H1 (cell line): ENCODE results near the gene CCR8. TPM values are rescaled to one million over a fixed set of nuclear protein-coding genes. Genes with fewer than 3 reads are reported as not detected.

Source experiments
- CTCF ChIA-PET: fragments of 300-600 bp; sonication (Branson Sonifier 250); formaldehyde crosslinking; loops from one replicate; lab custom pipeline; 2021; ENCODE audit not compliant: partially characterized antibody; lab: Charles Lee
- POLR2A ChIA-PET: fragments of 300-600 bp; sonication (Branson Sonifier 250); formaldehyde crosslinking; loops from one replicate; lab custom pipeline; 2021; ENCODE audit warnings: inconsistent platforms; ENCODE audit not compliant: partially characterized antibody; lab: Charles Lee
- DNase-seq, 2 experiments: peaks; one replicate each; pipeline versions ENCODE4 v3.0.0 to v3.0.0-alpha.2; 2010 to 2022; ENCODE audit warnings: low spot score in 2 of 2, low read depth in 1 of 2, mixed read lengths in 1 of 2
- FAIRE-seq: peaks from 2 replicates; lab custom pipeline; 2011; peaks lifted over from hg19 to GRCh38; lab: Jason Lieb, UNC
- H2AFZ ChIP-seq: 2 replicates; pipeline ENCODE4 v1.8.1; 2012; ENCODE audit warnings: low read length, inconsistent platforms
- H2AK5ac ChIP-seq: 2 replicates; pipeline ENCODE4 v1.6.1; 2013; ENCODE audit warnings: low read depth, low read length
- H2BK120ac ChIP-seq: replicated peaks from 2 replicates; pipeline ENCODE3; 2013; ENCODE audit warnings: low read depth, low read length, inconsistent platforms
- H2BK12ac ChIP-seq: 2 replicates; pipeline ENCODE4 v1.6.1; 2013; ENCODE audit warnings: low read depth, low read length
- H2BK15ac ChIP-seq: 2 replicates; pipeline ENCODE4 v1.6.1; 2013; ENCODE audit warnings: low read length
- H2BK20ac ChIP-seq: 2 replicates; pipeline ENCODE4 v1.6.1; 2013; ENCODE audit warnings: low read length
- H2BK5ac ChIP-seq: 2 replicates; pipeline ENCODE4 v1.6.1; 2013; ENCODE audit warnings: low read depth, low read length
- H3K14ac ChIP-seq: 2 replicates; pipeline ENCODE4 v1.6.1; 2013; ENCODE audit warnings: inconsistent platforms; ENCODE audit not compliant: insufficient read length
- H3K18ac ChIP-seq: 2 replicates; pipeline ENCODE4 v1.6.1; 2013; ENCODE audit warnings: low read length; ENCODE audit errors: extremely low read depth
- H3K23ac ChIP-seq: 2 replicates; pipeline ENCODE4 v1.6.1; 2013; ENCODE audit warnings: inconsistent platforms; ENCODE audit not compliant: insufficient read length
- H3K23me2 ChIP-seq: 2 replicates; pipeline ENCODE4 v1.6.1; 2013; ENCODE audit warnings: low read depth, low read length
- H3K27ac ChIP-seq: 2 replicates; pipeline ENCODE4 v1.6.1; 2011; ENCODE audit warnings: low read depth, low read length, inconsistent platforms
- H3K27me3 ChIP-seq, 4 experiments: replicated peaks in 1 of 4; 1 replicate in 1 of 4; 2 replicates in 3 of 4; pipeline versions ENCODE4 v1.6.1 to v1.8.1; 2011 to 2013; ENCODE audit warnings: low read length in 3 of 4, mild to moderate bottlenecking in 3 of 4, inconsistent platforms in 2 of 4, mixed read lengths in 2 of 4, moderate library complexity in 1 of 4; ENCODE audit not compliant: control insufficient read depth in 3 of 4, insufficient read depth in 3 of 4; ENCODE audit errors: extremely low read depth in 1 of 4
- H3K36me3 ChIP-seq, 4 experiments: 2 replicates each; pipeline versions ENCODE4 v1.6.1 to v1.8.1; 2011 to 2013; ENCODE audit warnings: mild to moderate bottlenecking in 4 of 4, low read length in 3 of 4, moderate library complexity in 2 of 4, control low read depth in 1 of 4, inconsistent platforms in 1 of 4; ENCODE audit not compliant: insufficient read depth in 4 of 4, control insufficient read depth in 2 of 4
- H3K4ac ChIP-seq: replicated peaks from 2 replicates; pipeline ENCODE3; 2013; ENCODE audit warnings: low read length, low read depth, mixed read lengths, inconsistent platforms; ENCODE audit not compliant: insufficient read length
- H3K4me1 ChIP-seq, 4 experiments: replicated peaks in 1 of 4; 1 replicate in 1 of 4; 2 replicates in 3 of 4; pipeline versions ENCODE4 v1.6.1 to v1.8.1; 2011 to 2013; ENCODE audit warnings: low read length in 3 of 4, inconsistent platforms in 2 of 4, mixed read lengths in 1 of 4; ENCODE audit not compliant: insufficient read depth in 4 of 4, control insufficient read depth in 3 of 4
- H3K4me2 ChIP-seq, 2 experiments: 2 replicates each; pipeline versions ENCODE4 v1.6.1 to v1.8.1; 2011 to 2013; ENCODE audit warnings: low read depth in 2 of 2, low read length in 2 of 2, control low read depth in 1 of 2, inconsistent platforms in 1 of 2, mild to moderate bottlenecking in 1 of 2; ENCODE audit not compliant: insufficient read depth in 1 of 2
- H3K4me3 ChIP-seq, 4 experiments: fragments of 200-600, 300-600 bp in 1 of 4; sonication (generic), shearing (Covaris generic), sonication (Bioruptor Twin) in 1 of 4; 2 replicates each; pipeline versions ENCODE4 v1.5.1 to v1.8.1; 2011 to 2016; ENCODE audit warnings: low read length in 4 of 4, low read depth in 3 of 4, control low read depth in 2 of 4, inconsistent platforms in 2 of 4, mild to moderate bottlenecking in 2 of 4, mixed read lengths in 1 of 4, moderate library complexity in 1 of 4; ENCODE audit not compliant: insufficient read depth in 2 of 4; ENCODE audit errors: extremely low read depth in 1 of 4
- H3K56ac ChIP-seq: replicated peaks from 2 replicates; pipeline ENCODE3; 2013; ENCODE audit warnings: low read depth, mild to moderate bottlenecking, mixed read lengths, low read length, inconsistent platforms; ENCODE audit not compliant: insufficient read length
- H3K79me1 ChIP-seq: 2 replicates; pipeline ENCODE4 v1.6.1; 2013; ENCODE audit warnings: low read depth, low read length, control low read depth
- H3K79me2 ChIP-seq, 2 experiments: 2 replicates each; pipeline versions ENCODE4 v1.6.1 to v1.8.1; 2012 to 2013; ENCODE audit warnings: low read length in 2 of 2, mild to moderate bottlenecking in 2 of 2, inconsistent platforms in 1 of 2; ENCODE audit not compliant: insufficient read depth in 2 of 2, control insufficient read depth in 1 of 2
- H3K9ac ChIP-seq, 4 experiments: replicated peaks in 1 of 4; 1 replicate in 1 of 4; 2 replicates in 3 of 4; pipeline versions ENCODE4 v1.6.1 to v1.8.1; 2011 to 2013; ENCODE audit warnings: low read depth in 3 of 4, low read length in 3 of 4, control low read depth in 2 of 4, mild to moderate bottlenecking in 2 of 4, moderate library complexity in 2 of 4, inconsistent platforms in 1 of 4; ENCODE audit errors: extremely low read depth in 1 of 4
- H3K9me3 ChIP-seq, 2 experiments: 2 replicates each; pipeline versions ENCODE4 v1.6.1 to v1.8.1; 2012 to 2013; ENCODE audit warnings: mild to moderate bottlenecking in 2 of 2, moderate library complexity in 2 of 2, control low read depth in 1 of 2, inconsistent platforms in 1 of 2, low read depth in 1 of 2, low read length in 1 of 2, mixed read lengths in 1 of 2; ENCODE audit not compliant: insufficient read depth in 2 of 2
- H4K20me1 ChIP-seq, 2 experiments: replicated peaks in 1 of 2; 2 replicates each; pipeline versions ENCODE3 to v1.8.1; 2011 to 2013; ENCODE audit warnings: inconsistent platforms in 2 of 2, low read length in 2 of 2, mild to moderate bottlenecking in 1 of 2; ENCODE audit not compliant: insufficient read depth in 2 of 2, control insufficient read depth in 1 of 2
- H4K5ac ChIP-seq: 2 replicates; pipeline ENCODE4 v1.6.1; 2013; ENCODE audit warnings: low read length, low read depth, mixed read lengths, inconsistent platforms; ENCODE audit not compliant: insufficient read length
- H4K8ac ChIP-seq: 2 replicates; pipeline ENCODE4 v1.8.0; 2013; ENCODE audit warnings: mild to moderate bottlenecking, moderate library complexity, low read length, inconsistent platforms; ENCODE audit not compliant: insufficient read depth; ENCODE audit errors: extremely low read depth
- H4K91ac ChIP-seq: replicated peaks from 2 replicates; pipeline ENCODE3; 2013; ENCODE audit warnings: low read length, mixed read lengths, inconsistent platforms; ENCODE audit not compliant: insufficient read length
- ASH2L ChIP-seq: fragments of 200-600, 300-600 bp; sonication (generic); IDR thresholded peaks from one replicate; pipeline ENCODE4 v1.7.1; 2017; ENCODE audit warnings: low read length
- ATF2 ChIP-seq: IDR thresholded peaks from 2 replicates; pipeline ENCODE4 v1.6.1; 2012; ENCODE audit warnings: low read length, inconsistent platforms
- CBX8 ChIP-seq: fragments of 300-800, 300-1000 bp; sonication (generic); IDR thresholded peaks from 2 replicates; pipeline ENCODE4 v1.7.1; 2016; ENCODE audit warnings: low read depth, low read length, borderline replicate concordance
- CHD1 ChIP-seq: IDR thresholded peaks from 2 replicates; pipeline ENCODE4 v1.6.1; 2012; ENCODE audit warnings: low read depth, low read length, improper control_type of control experiment
- CREB1 ChIP-seq: IDR thresholded peaks from 2 replicates; pipeline ENCODE4 v1.6.1; 2012; ENCODE audit warnings: inconsistent platforms
- MAX ChIP-seq: IDR thresholded peaks from 2 replicates; pipeline ENCODE4 v1.6.1; 2012; ENCODE audit warnings: inconsistent platforms
- SAP30 ChIP-seq: fragments of 300-600 bp; sonication (generic); IDR thresholded peaks from 2 replicates; pipeline ENCODE4 v1.7.1; 2012; ENCODE audit warnings: low read length, moderate library complexity, mild to moderate bottlenecking, inconsistent platforms; ENCODE audit not compliant: insufficient read depth, insufficient replicate concordance
- SIN3A ChIP-seq, 2 experiments: IDR thresholded peaks in 1 of 2; conservative IDR thresholded peaks in 1 of 2; 2 replicates each; pipeline ENCODE4 v1.6.1; 2011 to 2012; ENCODE audit warnings: low read length in 2 of 2, improper control_type of control experiment in 1 of 2, low read depth in 1 of 2, mild to moderate bottlenecking in 1 of 2
- SP2 ChIP-seq: IDR thresholded peaks from 2 replicates; pipeline ENCODE4 v1.6.1; 2012; ENCODE audit warnings: mild to moderate bottlenecking, low read length, inconsistent platforms
- SRF ChIP-seq: IDR thresholded peaks from 2 replicates; pipeline ENCODE4 v1.6.1; 2011; ENCODE audit warnings: mild to moderate bottlenecking, low read depth, low read length, moderate library complexity
- TEAD4 ChIP-seq: IDR thresholded peaks from 2 replicates; pipeline ENCODE4 v1.6.1; 2012; ENCODE audit warnings: low read depth, low read length, inconsistent platforms, mixed read lengths
- WGBS, 2 experiments: shearing (Covaris generic) in 1 of 2; methylation state at CpG; one replicate each; pipeline versions ENCODE4 v1.1.6 to v1.1.7; 2013 to 2015; ENCODE audit warnings: low lambda C conversion rate in 2 of 2, mixed read lengths in 2 of 2, inconsistent platforms in 1 of 2, low coverage in 1 of 2, missing lambda C conversion rate in 1 of 2; ENCODE audit not compliant: insufficient replicate concordance in 2 of 2, insufficient coverage in 1 of 2, insufficient read length in 1 of 2; ENCODE audit errors: extremely low coverage in 1 of 2, missing lambda C conversion rate in 1 of 2; 5-methylcytosine and 5-hydroxymethylcytosine counted together
- polyA plus RNA-seq, 7 experiments: library from polyadenylated mRNA; depleted of rRNA in 3 of 7; stranded (reverse) in 5 of 7; unstranded in 2 of 7; fragments of >200 nt in 5 of 7; fragments of 200-250 nt in 2 of 7; gene quantifications; 1 replicate in 5 of 7; 2 replicates in 1 of 7; 4 replicates in 1 of 7; pipeline versions ENCODE4 v1.2.1 to v1.2.3, GENCODE V29; 2011 to 2013; ENCODE audit warnings: missing spikeins in 2 of 7, mixed read lengths in 2 of 7
- total RNA-seq: library from RNA; stranded (reverse); fragmentation: NEBNext Ultra II Directional; extraction: Animal tissue kit (Norgen Biotek cat#: 25700); gene quantifications from 2 replicates; pipeline ENCODE4 v1.2.1, GENCODE V29; 2021

Gene CCR8
- total and polyA plus RNA-seq, 2 of the 8 experiments (the other 6 are each of a cell fraction or from before 2014, with no cell fraction given) = 0.35 TPM; not detected in 1

- Histone ChIP-seq H2BK12ac (no peak overlapping the region), H4K5ac (no peak overlapping the region), H3K56ac (no peak overlapping the region), H3K27ac (no peak overlapping the region), H4K91ac (peak overlapping the region; percentile 36), H3K18ac (no peak overlapping the region), H2AK5ac (no peak overlapping the region), H2BK15ac (no peak overlapping the region), H3K23ac (no peak overlapping the region), H3K27me3 (no peaks in the 10 kb centered on the region), H3K9ac (no peak overlapping the region), H3K9me3 (peaks cover 0 to 1% of the 10 kb centered on the region in 2 experiments; a peak in 1 of 4 replicates), H3K79me2 (no peaks in the 10 kb centered on the region), H3K4me2 (no peak overlapping the region), H2AFZ (no peak overlapping the region), H2BK120ac (no peak overlapping the region), H3K4me1 (peaks cover 0 to 5% (median 0%) of the 10 kb centered on the region in 4 experiments; a peak in 2 of 7 replicates), H4K20me1 (no peaks in the 10 kb centered on the region), H4K8ac (no peak overlapping the region), H2BK20ac (no peak overlapping the region), H3K79me1 (no peaks in the 10 kb centered on the region), H2BK5ac (no peak overlapping the region), H3K36me3 (no peaks in the 10 kb centered on the region), H3K14ac (no peak overlapping the region), H3K23me2 (no peaks in the 10 kb centered on the region), H3K4me3 (no peak overlapping the region), H3K4ac (no peak overlapping the region)
- FAIRE-seq (peak; percentile 87), DNase-seq (peak in 1 of 2 experiments; percentile 69)
- 24% methylated on average over 4 of the region's 4 CpGs; no CpG with 5 or more reads in 1 of the 2 experiments for WGBS, 2 experiments
- CTCF ChIA-PET = interaction anchor here (0.5 to 11.5 kb wide), 35 partner anchors 8 to 942 kb away, joined by 3 to 169 read pairs (median 4); partner anchors contain the start of gene CCR8
- POLR2A ChIA-PET = interaction anchor here (1.5 to 33.7 kb wide), 2 partner anchors 9 to 32 kb away, joined by 4 to 771 read pairs; partner anchors contain the start of gene RPSA
- TF ChIP-seq ASH2L (no peak), CHD1 (no peak), MAX (peak; percentile 74), TEAD4 (no peak), SAP30 (no peak), SRF (no peak), CREB1 (no peak), ATF2 (no peak), CBX8 (no peak), SIN3A (conservative IDR thresholded peaks at IDR 0.05 in 1 of 2, IDR thresholded peaks at IDR 0.05 in 1 of 2; ENCODE audit: low read depth in 1 of 2, low read length in 2 of 2) (0 out of 4 replicates have a peak, but pooled peaks of 1 of the 2 experiments have one; percentile 33), SP2 (no peak)
Observed at GRCh38 chr3:39378088-39378487, 48.6 kb downstream of the CCR8 start.
